ENCODE results near the gene STXBP3. TPM values are rescaled to one million over a fixed set of nuclear protein-coding genes. Genes with fewer than 3 reads are reported as not detected.
A peak's percentile ranks its signal among the peaks of the same experiment; 100 is the strongest.

The STXBP3 gene
- total and polyA plus RNA-seq, 2 of the 13 experiments (the other 11 are each of a cell fraction or from before 2014, with no cell fraction given) = 13.0 to 20.8 TPM

GRCh38 chr1:108703939-108704338 is 42.5 kb upstream of the STXBP3 start (continued):
- TF ChIP-seq YY1 (IDR thresholded peaks at IDR 0.05; ENCODE audit: insufficient read depth, insufficient replicate concordance, low read depth, low read length) (no peak), ZNF329 (CRISPR knock-in tag; IDR thresholded peaks at IDR 0.05; ENCODE audit: low read depth) (no peak), PHF5A (CRISPR knock-in tag; IDR thresholded peaks at IDR 0.05; ENCODE audit: low read depth, unreplicated experiment) (no peak), NFIB (CRISPR knock-in tag; IDR thresholded peaks at IDR 0.05; ENCODE audit: borderline replicate concordance) (no peak), XRCC5 (optimal IDR thresholded peaks at IDR 0.05; ENCODE audit: low read length) (no peak), GATA4 (IDR thresholded peaks at IDR 0.05; ENCODE audit: borderline replicate concordance, low read depth) (no peak)

DNA sequence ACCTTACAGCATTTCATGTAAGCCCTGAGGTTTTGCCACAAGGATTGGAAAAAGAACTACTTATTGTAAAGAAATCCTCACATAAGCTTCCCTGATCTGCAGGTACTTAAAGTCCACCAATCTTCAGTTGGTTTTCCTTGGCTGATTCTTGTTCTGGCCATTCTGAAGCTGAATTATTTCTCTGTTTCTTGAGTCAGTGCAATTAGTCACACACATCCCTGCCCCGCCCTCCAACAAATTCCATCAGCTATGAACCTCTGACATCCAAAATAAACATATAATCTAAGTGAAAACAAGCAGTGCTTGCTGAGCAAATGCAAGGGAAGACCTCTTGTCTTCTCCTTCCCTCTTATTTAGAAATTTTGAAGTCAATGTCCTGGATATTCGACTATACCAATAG is 42.0 kb upstream of the STXBP3 start:
- peaks cover 3 to 10% of the 10 kb centered on the region in 2 experiments; a peak in 4 of 5 replicates for H3K36me3 ChIP-seq (replicated peaks in 1 of 2; ENCODE audit: control insufficient read depth in 1 of 2, insufficient read depth in 2 of 2, low read length in 2 of 2)
- H3K4me2 ChIP-seq (ENCODE audit: low read depth, low read length) = no peak overlapping the region
- intact Hi-C loops (cut with micrococcal nuclease; ENCODE audit: unreplicated experiment) = no loop called here
- in situ Hi-C loops (cut with HindIII; ENCODE audit: extremely low pct_ligation_motif_present, low pct_unique_long_range_greater_than_20kb) = no loop called here
- no peak overlapping the region for H2AFZ ChIP-seq (ENCODE audit: low read length)
- BruUV-seq (replicated peaks) = no TSS peak
- 62% methylated on average over 2 of the region's 2 CpGs for WGBS (ENCODE audit: low lambda C conversion rate)
- no peaks in the 10 kb centered on the region for H3K79me2 ChIP-seq (ENCODE audit: insufficient read depth, low read length)
- H3K9ac ChIP-seq (ENCODE audit: insufficient read depth, low read depth, low read length) = no peak overlapping the region
- no peak for FAIRE-seq
- H3K4me3 ChIP-seq (replicated peaks in 1 of 3; ENCODE audit: insufficient read depth in 1 of 3, low read depth in 2 of 3, low read length in 3 of 3) = no peak overlapping the region
- CTCF ChIA-PET (ENCODE audit: low intra/inter-chr PET ratio, low total read pairs) = no interaction called here
- H3K4me1 ChIP-seq (ENCODE audit: insufficient read depth, low read length) = no peaks in the 10 kb centered on the region
- H3K27me3 ChIP-seq (ENCODE audit: control insufficient read depth in 1 of 2, insufficient read depth in 2 of 2, low read length in 2 of 2) = no peaks in the 10 kb centered on the region; a peak in 2 of 5 replicates
- no peaks in the 10 kb centered on the region for H3K9me3 ChIP-seq (ENCODE audit: low read length)
- peak; percentile 8 for ATAC-seq
- H4K20me1 ChIP-seq (ENCODE audit: insufficient read depth, low read length) = no peaks in the 10 kb centered on the region
- POLR2A ChIA-PET = interaction anchor here (2.3 kb wide), 1 partner anchor 12 kb away, joined by 11 read pairs; the partner anchor contains the start of gene PRPF38B
- DNase-seq (ENCODE audit: low spot score) = no peak
- H3K27ac ChIP-seq (ENCODE audit: extremely low read length, insufficient read depth, low read length) = no peak overlapping the region
- TF ChIP-seq, protein P1, sequence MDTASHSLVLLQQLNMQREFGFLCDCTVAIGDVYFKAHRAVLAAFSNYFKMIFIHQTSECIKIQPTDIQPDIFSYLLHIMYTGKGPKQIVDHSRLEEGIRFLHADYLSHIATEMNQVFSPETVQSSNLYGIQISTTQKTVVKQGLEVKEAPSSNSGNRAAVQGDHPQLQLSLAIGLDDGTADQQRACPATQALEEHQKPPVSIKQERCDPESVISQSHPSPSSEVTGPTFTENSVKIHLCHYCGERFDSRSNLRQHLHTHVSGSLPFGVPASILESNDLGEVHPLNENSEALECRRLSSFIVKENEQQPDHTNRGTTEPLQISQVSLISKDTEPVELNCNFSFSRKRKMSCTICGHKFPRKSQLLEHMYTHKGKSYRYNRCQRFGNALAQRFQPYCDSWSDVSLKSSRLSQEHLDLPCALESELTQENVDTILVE (CRISPR knock-in tag; IDR thresholded peaks at IDR 0.05) = no peak
- TF ChIP-seq TBX3 (IDR thresholded peaks at IDR 0.05; ENCODE audit: borderline replicate concordance) = no peak
- TF ChIP-seq ZNF770 (CRISPR knock-in tag; IDR thresholded peaks at IDR 0.05) = no peak
- no peak for TF ChIP-seq ZBTB1 (CRISPR knock-in tag; IDR thresholded peaks at IDR 0.05; ENCODE audit: borderline replicate concordance)
- no peak for TF ChIP-seq NKX3-1 (CRISPR knock-in tag; IDR thresholded peaks at IDR 0.05)
- TF ChIP-seq, protein P2, sequence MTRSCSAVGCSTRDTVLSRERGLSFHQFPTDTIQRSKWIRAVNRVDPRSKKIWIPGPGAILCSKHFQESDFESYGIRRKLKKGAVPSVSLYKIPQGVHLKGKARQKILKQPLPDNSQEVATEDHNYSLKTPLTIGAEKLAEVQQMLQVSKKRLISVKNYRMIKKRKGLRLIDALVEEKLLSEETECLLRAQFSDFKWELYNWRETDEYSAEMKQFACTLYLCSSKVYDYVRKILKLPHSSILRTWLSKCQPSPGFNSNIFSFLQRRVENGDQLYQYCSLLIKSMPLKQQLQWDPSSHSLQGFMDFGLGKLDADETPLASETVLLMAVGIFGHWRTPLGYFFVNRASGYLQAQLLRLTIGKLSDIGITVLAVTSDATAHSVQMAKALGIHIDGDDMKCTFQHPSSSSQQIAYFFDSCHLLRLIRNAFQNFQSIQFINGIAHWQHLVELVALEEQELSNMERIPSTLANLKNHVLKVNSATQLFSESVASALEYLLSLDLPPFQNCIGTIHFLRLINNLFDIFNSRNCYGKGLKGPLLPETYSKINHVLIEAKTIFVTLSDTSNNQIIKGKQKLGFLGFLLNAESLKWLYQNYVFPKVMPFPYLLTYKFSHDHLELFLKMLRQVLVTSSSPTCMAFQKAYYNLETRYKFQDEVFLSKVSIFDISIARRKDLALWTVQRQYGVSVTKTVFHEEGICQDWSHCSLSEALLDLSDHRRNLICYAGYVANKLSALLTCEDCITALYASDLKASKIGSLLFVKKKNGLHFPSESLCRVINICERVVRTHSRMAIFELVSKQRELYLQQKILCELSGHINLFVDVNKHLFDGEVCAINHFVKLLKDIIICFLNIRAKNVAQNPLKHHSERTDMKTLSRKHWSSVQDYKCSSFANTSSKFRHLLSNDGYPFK (CRISPR knock-in tag; IDR thresholded peaks at IDR 0.05; ENCODE audit: borderline replicate concordance) = no peak
- no peak for TF ChIP-seq RARA (CRISPR knock-in tag; IDR thresholded peaks at IDR 0.05)
- no peak for TF ChIP-seq KLF12 (CRISPR knock-in tag; IDR thresholded peaks at IDR 0.05; ENCODE audit: borderline replicate concordance)
- TF ChIP-seq ZNF557 (CRISPR knock-in tag; IDR thresholded peaks at IDR 0.05) = no peak
- TF ChIP-seq, protein P3, sequence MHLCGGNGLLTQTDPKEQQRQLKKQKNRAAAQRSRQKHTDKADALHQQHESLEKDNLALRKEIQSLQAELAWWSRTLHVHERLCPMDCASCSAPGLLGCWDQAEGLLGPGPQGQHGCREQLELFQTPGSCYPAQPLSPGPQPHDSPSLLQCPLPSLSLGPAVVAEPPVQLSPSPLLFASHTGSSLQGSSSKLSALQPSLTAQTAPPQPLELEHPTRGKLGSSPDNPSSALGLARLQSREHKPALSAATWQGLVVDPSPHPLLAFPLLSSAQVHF (CRISPR knock-in tag; IDR thresholded peaks at IDR 0.05) = no peak
